ENCODE measurements around the gene COL3A1. TPM values are rescaled to one million over a fixed set of nuclear protein-coding genes. Genes with fewer than 3 reads are reported as not detected.

The COL3A1 gene
- total and polyA plus RNA-seq, 2 donors (not counting 3 experiments of a cell fraction or from before 2014, with no cell fraction given), result 2.3 to 8.7 TPM

DNA sequence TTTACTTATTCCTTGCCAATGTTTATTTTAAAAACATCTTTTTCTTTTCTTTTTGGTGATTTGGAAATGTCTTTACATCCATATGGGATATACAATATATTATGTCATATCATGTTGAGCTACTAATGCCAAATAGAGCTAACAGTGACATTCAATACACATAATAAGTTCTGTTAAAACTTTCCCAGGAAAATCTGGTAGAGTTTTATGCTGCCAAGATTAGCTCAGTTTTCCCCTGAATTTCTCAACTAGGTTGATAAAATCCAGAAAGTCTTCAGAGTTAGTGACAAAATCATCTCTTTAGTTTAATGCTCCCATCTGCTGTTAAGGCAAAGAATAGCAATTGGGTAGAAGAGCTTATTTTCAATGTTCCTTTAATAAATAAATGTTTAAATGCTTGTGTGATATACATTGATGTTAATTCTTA, 9.9 kb downstream of the COL3A1 start:
- DNase-seq (ENCODE audit: low read depth, low spot score) (peak; percentile 64), FAIRE-seq (no peak)
- dilution Hi-C loops (cut with MboI; ENCODE audit: extremely low pct_ligation_motif_present, low sequenced_read_pairs), result no loop called here
- Histone ChIP-seq H3K9me1 (replicated peaks; ENCODE audit: control insufficient read depth, extremely low read depth, insufficient read depth, low read length) (no peaks in the 10 kb centered on the region), H3K4me3 (replicated peaks in 1 of 3; ENCODE audit: insufficient read depth in 1 of 3, low read depth in 1 of 3, low read length in 3 of 3) (no peak overlapping the region), H4K20me1 (replicated peaks; ENCODE audit: control insufficient read depth, extremely low read depth, insufficient read depth, low read length) (no peaks in the 10 kb centered on the region), H3K4me2 (ENCODE audit: insufficient read depth, low read length) (no peak overlapping the region), H3K4me1 (ENCODE audit: control insufficient read depth, extremely low read depth, insufficient read depth, low read length) (peaks cover 6% of the 10 kb centered on the region), H3K36me3 (ENCODE audit: control insufficient read depth in 2 of 2, extremely low read depth in 1 of 2, insufficient read depth in 2 of 2, low read length in 2 of 2) (no peaks in the 10 kb centered on the region), H3K27ac (ENCODE audit: insufficient read depth, low read depth, low read length) (no peak overlapping the region), H3K79me2 (ENCODE audit: control insufficient read depth, insufficient read depth, low read length) (no peaks in the 10 kb centered on the region), H3K27me3 (ENCODE audit: control insufficient read depth in 2 of 2, insufficient read depth in 2 of 2, low read length in 2 of 2) (no peaks in the 10 kb centered on the region), H3K9me3 (replicated peaks; ENCODE audit: control insufficient read depth, insufficient read depth, low read length) (no peaks in the 10 kb centered on the region), H2AFZ (ENCODE audit: low read depth, low read length) (no peak overlapping the region), H3K9ac (replicated peaks; ENCODE audit: extremely low read depth, insufficient read depth, low read length) (no peak overlapping the region)
- TF ChIP-seq MAX (IDR thresholded peaks at IDR 0.05; ENCODE audit: insufficient read depth, insufficient read length) (no peak), CTCF (IDR thresholded peaks at IDR 0.05; ENCODE audit: extremely low read depth in 1 of 2, insufficient read depth in 1 of 2, low read depth in 1 of 2, low read length in 2 of 2) (peak in 1 of 2 donors; percentile 15)
- POLR2A ChIA-PET, result interaction anchor here (0.8 kb wide), 1 partner anchor 457 kb away, joined by 3 read pairs; no protein-coding TSS in a partner anchor
- no TSS peak for BruUV-seq (replicated peaks)
- intact Hi-C loops (cut with micrococcal nuclease), result no loop called here
- CTCF ChIA-PET, result interaction anchor here (0.6 to 5.5 kb wide), 48 partner anchors 8 to 1402 kb away, joined by 3 to 250 read pairs (median 4); partner anchors contain the start of gene COL3A1

DNA sequence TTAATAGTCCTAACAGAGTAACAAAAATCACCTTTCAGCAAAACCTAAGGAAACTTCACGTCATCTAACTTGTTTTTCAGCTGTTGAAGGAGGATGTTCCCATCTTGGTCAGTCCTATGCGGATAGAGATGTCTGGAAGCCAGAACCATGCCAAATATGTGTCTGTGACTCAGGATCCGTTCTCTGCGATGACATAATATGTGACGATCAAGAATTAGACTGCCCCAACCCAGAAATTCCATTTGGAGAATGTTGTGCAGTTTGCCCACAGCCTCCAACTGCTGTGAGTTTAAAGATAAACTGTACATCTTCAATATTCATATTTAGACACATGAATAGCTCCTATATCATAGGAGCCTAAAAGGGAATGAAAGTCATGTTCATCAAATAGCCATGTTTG, 10.5 kb downstream of the COL3A1 start:
- Histone ChIP-seq H3K27ac (ENCODE audit: insufficient read depth, low read depth, low read length) (no peak overlapping the region), H3K27me3 (ENCODE audit: control insufficient read depth in 2 of 2, insufficient read depth in 2 of 2, low read length in 2 of 2) (no peaks in the 10 kb centered on the region), H2AFZ (ENCODE audit: low read depth, low read length) (peak overlapping the region; percentile 70), H3K4me1 (ENCODE audit: control insufficient read depth, extremely low read depth, insufficient read depth, low read length) (peaks cover under 1% of the 10 kb centered on the region), H3K79me2 (ENCODE audit: control insufficient read depth, insufficient read depth, low read length) (no peaks in the 10 kb centered on the region), H4K20me1 (replicated peaks; ENCODE audit: control insufficient read depth, extremely low read depth, insufficient read depth, low read length) (no peaks in the 10 kb centered on the region), H3K9me1 (replicated peaks; ENCODE audit: control insufficient read depth, extremely low read depth, insufficient read depth, low read length) (no peaks in the 10 kb centered on the region), H3K4me3 (replicated peaks in 1 of 3; ENCODE audit: insufficient read depth in 1 of 3, low read depth in 1 of 3, low read length in 3 of 3) (no peak overlapping the region), H3K9me3 (replicated peaks; ENCODE audit: control insufficient read depth, insufficient read depth, low read length) (no peaks in the 10 kb centered on the region), H3K9ac (replicated peaks; ENCODE audit: extremely low read depth, insufficient read depth, low read length) (no peak overlapping the region), H3K4me2 (ENCODE audit: insufficient read depth, low read length) (no peak overlapping the region), H3K36me3 (ENCODE audit: control insufficient read depth in 2 of 2, extremely low read depth in 1 of 2, insufficient read depth in 2 of 2, low read length in 2 of 2) (no peaks in the 10 kb centered on the region)
- POLR2A ChIA-PET, result interaction anchor here (0.8 kb wide), 1 partner anchor 458 kb away, joined by 3 read pairs; no protein-coding TSS in a partner anchor
- BruUV-seq (replicated peaks), result no TSS peak
- FAIRE-seq, result no peak
- dilution Hi-C loops (cut with MboI; ENCODE audit: extremely low pct_ligation_motif_present, low sequenced_read_pairs) (no loop called here), intact Hi-C loops (cut with micrococcal nuclease) (no loop called here)
- no peak for DNase-seq (ENCODE audit: low read depth, low spot score)
- CTCF ChIA-PET, result interaction anchor here (0.6 to 5.5 kb wide), 45 partner anchors 8 to 1402 kb away, joined by 3 to 250 read pairs (median 4); partner anchors contain the start of gene COL3A1
- TF ChIP-seq GATA2 (IDR thresholded peaks at IDR 0.05; ENCODE audit: insufficient read depth, insufficient read length, low read depth, low read length) (no peak), POLR2A (IDR thresholded peaks at IDR 0.05; ENCODE audit: low read depth, low read length) (no peak)

Data from endothelial cell of umbilical vein (primary cell).